GM12878 (cell line): ENCODE results near the gene CCNY. TPM values are rescaled to one million over a fixed set of nuclear protein-coding genes. Genes with fewer than 3 reads are reported as not detected.

Source experiments
- ATAC-seq: fragments of 200-7000 bp; cut with Tn5 transposase; 3 replicates; pipeline ENCODE4 v1.9.1; 2020; ENCODE audit warnings: mild to moderate bottlenecking, moderate library complexity
- BruUV-seq: library from RNA; stranded (reverse); fragments of 400-500 nt; replicated peaks from 2 replicates; lab custom pipeline; 2021; lab: Mats Ljungman, UMichigan
- CTCF ChIA-PET: fragments of 300-600 bp; sonication (Branson Sonifier 250); formaldehyde crosslinking; extraction: SDS; loops from one replicate; lab custom pipeline; 2021; ENCODE audit warnings: inconsistent platforms; lab: Yijun Ruan, JAX
- POLR2A ChIA-PET: fragments of 350-600 bp; formaldehyde crosslinking; extraction: SDS; loops from one replicate; lab custom pipeline; 2021; ENCODE audit warnings: inconsistent platforms; lab: Charles Lee
- RAD21 ChIA-PET: fragments of 300-600 bp; sonication (Branson Sonifier 250); formaldehyde crosslinking; loops from one replicate; lab custom pipeline; 2023; ENCODE audit warnings: antibody characterized with exemption; ENCODE audit not compliant: unreplicated experiment; lab: Charles Lee
- SMC1A ChIA-PET: fragments of 300-600 bp; sonication (Branson Sonifier 250); formaldehyde crosslinking; loops from one replicate; lab custom pipeline; 2023; ENCODE audit not compliant: unreplicated experiment, uncharacterized antibody; lab: Charles Lee
- DNase-seq: peaks from one replicate; pipeline ENCODE4 v3.0.0-alpha.2; 2011; ENCODE audit warnings: low read depth, low spot score
- FAIRE-seq: peaks from 3 replicates; lab custom pipeline; 2011; peaks lifted over from hg19 to GRCh38; lab: Jason Lieb, UNC
- H2AFZ ChIP-seq: 2 replicates; pipeline ENCODE4 v1.6.0; 2011; ENCODE audit warnings: low read depth, low read length, control low read depth; ENCODE audit not compliant: control insufficient read depth
- H3K27ac ChIP-seq: 2 replicates; pipeline ENCODE4 v1.5.1; 2011; ENCODE audit warnings: control low read depth; ENCODE audit not compliant: control insufficient read depth, insufficient read depth
- H3K27me3 ChIP-seq, 2 experiments: replicated peaks in 1 of 2; 2 replicates each; pipeline versions ENCODE4 v1.6.0 to v1.6.1; 2011; ENCODE audit warnings: low read length in 1 of 2; ENCODE audit not compliant: control insufficient read depth in 2 of 2, insufficient read depth in 2 of 2
- H3K36me3 ChIP-seq, 2 experiments: 2 replicates each; pipeline ENCODE4 v1.5.1; 2011; ENCODE audit warnings: low read length in 1 of 2; ENCODE audit not compliant: control insufficient read depth in 2 of 2, insufficient read depth in 2 of 2
- H3K4me1 ChIP-seq: 2 replicates; pipeline ENCODE4 v1.6.1; 2011; ENCODE audit warnings: mild to moderate bottlenecking, low read length, moderate library complexity, mixed read lengths; ENCODE audit not compliant: control insufficient read depth, insufficient read depth
- H3K4me2 ChIP-seq: 2 replicates; pipeline ENCODE4 v1.6.0; 2011; ENCODE audit warnings: control low read depth; ENCODE audit not compliant: control insufficient read depth, insufficient read depth
- H3K4me3 ChIP-seq: fragments of 200-600 bp; sonication (generic); 2 replicates; pipeline ENCODE4 v1.5.1; 2016
- H3K79me2 ChIP-seq: 2 replicates; pipeline ENCODE4 v1.6.0; 2011; ENCODE audit warnings: low read length; ENCODE audit not compliant: control insufficient read depth, insufficient read depth
- H3K9ac ChIP-seq: 2 replicates; pipeline ENCODE4 v1.8.0; 2011; ENCODE audit warnings: low read length, control low read depth, mixed read lengths; ENCODE audit not compliant: control insufficient read depth, insufficient read depth
- H3K9me3 ChIP-seq: replicated peaks from 3 replicates; pipeline ENCODE4 v1.5.1; 2011; ENCODE audit warnings: mild to moderate bottlenecking, low read length; ENCODE audit not compliant: control insufficient read depth, insufficient read depth
- H4K20me1 ChIP-seq: 2 replicates; pipeline ENCODE4 v1.6.0; 2011; ENCODE audit not compliant: control insufficient read depth, insufficient read depth
- ATF7 ChIP-seq: fragments of 450-650 bp; IDR thresholded peaks from 2 replicates; pipeline ENCODE4 v1.6.1; 2016; ENCODE audit warnings: low read depth, mild to moderate bottlenecking
- BMI1 ChIP-seq: fragments of 450-650 bp; IDR thresholded peaks from 2 replicates; pipeline ENCODE4 v1.6.1; 2016; ENCODE audit warnings: mild to moderate bottlenecking, moderate library complexity, borderline replicate concordance
- CHD2 ChIP-seq: IDR thresholded peaks from 2 replicates; pipeline ENCODE4 v1.6.1; 2011; ENCODE audit warnings: low read depth, low read length, improper control_type of control experiment, borderline replicate concordance
- DPF2 ChIP-seq: fragments of 450-650 bp; IDR thresholded peaks from 2 replicates; pipeline ENCODE4 v1.6.1; 2017; ENCODE audit warnings: mild to moderate bottlenecking
- EP300 ChIP-seq, 2 experiments: fragments of 150-350 bp in 1 of 2; IDR thresholded peaks; 2 replicates each; pipeline ENCODE4 v1.6.1; 2011 to 2012; ENCODE audit warnings: low read depth in 2 of 2, low read length in 2 of 2, borderline replicate concordance in 1 of 2, improper control_type of control experiment in 1 of 2, inconsistent platforms in 1 of 2; ENCODE audit not compliant: control insufficient read depth in 1 of 2
- HDGF ChIP-seq: fragments of 450-650 bp; IDR thresholded peaks from 2 replicates; pipeline ENCODE4 v1.6.1; 2016; ENCODE audit warnings: antibody characterized with exemption
- IKZF2 ChIP-seq, 2 experiments: fragments of 450-650 bp; IDR thresholded peaks; 2 replicates each; pipeline ENCODE4 v1.6.1; 2017; ENCODE audit warnings: mild to moderate bottlenecking in 2 of 2, moderate library complexity in 2 of 2
- PBX3 ChIP-seq: IDR thresholded peaks from 2 replicates; pipeline ENCODE4 v1.6.1; 2011; ENCODE audit warnings: mild to moderate bottlenecking, low read depth, low read length, moderate library complexity; ENCODE audit not compliant: insufficient replicate concordance
- POLR2AphosphoS5 ChIP-seq: IDR thresholded peaks from 2 replicates; pipeline ENCODE4 v1.6.1; 2011; ENCODE audit warnings: mild to moderate bottlenecking, low read length, inconsistent platforms
- RCOR1 ChIP-seq: conservative IDR thresholded peaks from 2 replicates; pipeline ENCODE4 v1.6.1; 2012; ENCODE audit warnings: low read depth, low read length, improper control_type of control experiment
- REST ChIP-seq: IDR thresholded peaks from 2 replicates; pipeline ENCODE4 v1.6.1; 2012; ENCODE audit warnings: mild to moderate bottlenecking, low read depth, low read length
- SMC3 ChIP-seq: IDR thresholded peaks from 2 replicates; pipeline ENCODE4 v1.6.1; 2011; ENCODE audit warnings: low read length, improper control_type of control experiment, borderline replicate concordance
- STAT1 ChIP-seq: fragments of 450-650 bp; conservative IDR thresholded peaks from 2 replicates; pipeline ENCODE4 v1.6.1; 2014; ENCODE audit warnings: antibody characterized with exemption, mild to moderate bottlenecking
- TCF12 ChIP-seq: IDR thresholded peaks from 2 replicates; pipeline ENCODE4 v1.6.1; 2011; ENCODE audit warnings: low read depth, mild to moderate bottlenecking, low read length
- WGBS: methylation state at CpG from one replicate; pipeline ENCODE4 v1.1.6; 2016; ENCODE audit warnings: low lambda C conversion rate; ENCODE audit not compliant: insufficient replicate concordance, insufficient coverage; ENCODE audit errors: missing lambda C conversion rate; 5-methylcytosine and 5-hydroxymethylcytosine counted together
- in situ Hi-C: fragments of 300-500 bp; cut with MboI; formaldehyde crosslinking; loops from 9 replicates; pipeline ENCODE4 v1.14.3; 2018; ENCODE audit warnings: mixed read lengths
- intact Hi-C: fragments of 100-400 bp; cut with micrococcal nuclease; formaldehyde crosslinking; loops from one replicate; pipeline ENCODE4 v1.14.2; 2022; ENCODE audit not compliant: unreplicated experiment
- polyA plus RNA-seq, 11 experiments: library from polyadenylated mRNA; depleted of rRNA in 4 of 11; unstranded in 6 of 11; stranded (reverse) in 5 of 11; fragments of >200 nt; fragmentation: Nextera tagmentation in 4 of 11; fragmentation: Illumina TruSeq in 1 of 11; extraction: Ambion mirVana in 4 of 11; extraction: Trizol in 1 of 11; gene quantifications; 1 replicate in 1 of 11; 2 replicates in 10 of 11; pipeline versions ENCODE4 v1.2.1 to v1.2.3, GENCODE V29; 2011 to 2016; ENCODE audit warnings: inconsistent platforms in 2 of 11, missing spikeins in 2 of 11, low read depth in 1 of 11
- total RNA-seq, 4 experiments: library from RNA; depleted of rRNA in 3 of 4; stranded (reverse); fragments of >200 nt in 3 of 4; fragmentation: Illumina TruSeq in 1 of 4; extraction: Trizol in 1 of 4; gene quantifications; 2 replicates each; pipeline versions ENCODE4 v1.2.1 to v1.2.3, GENCODE V29; 2013 to 2021

The CCNY gene
- total and polyA plus RNA-seq, 10 of the 15 experiments (the other 5 are each of a cell fraction or from before 2014, with no cell fraction given) = 3.6 to 50.0 (median 26.1) TPM

GRCh38 chr10:35585356-35585755, 249.0 kb downstream of the CCNY start:
- in situ Hi-C loops = no loop called here
- no peak overlapping the region for H3K4me2 ChIP-seq
- TF ChIP-seq IKZF2 (IDR thresholded peaks at IDR 0.05) (no peak), DPF2 (no peak), POLR2AphosphoS5 (no peak), STAT1 (no peak), ATF7 (no peak), HDGF (no peak), EP300 (IDR thresholded peaks at IDR 0.05; ENCODE audit: borderline replicate concordance in 1 of 2, control insufficient read depth in 1 of 2, low read depth in 2 of 2, low read length in 2 of 2) (no peak)
- no peak overlapping the region for H2AFZ ChIP-seq
- CTCF ChIA-PET = no interaction called here
- FAIRE-seq = no peak
- no TSS peak for BruUV-seq
- H3K9me3 ChIP-seq = no peaks in the 10 kb centered on the region
- H3K9ac ChIP-seq = no peak overlapping the region
- POLR2A ChIA-PET = no interaction called here
- H3K4me1 ChIP-seq = no peaks in the 10 kb centered on the region
- no peak overlapping the region for H3K4me3 ChIP-seq
- ATAC-seq = no peak
- H4K20me1 ChIP-seq = no peaks in the 10 kb centered on the region
- intact Hi-C loops = no loop called here
- WGBS = 66% methylated on average over 11 of the region's 11 CpGs
- no peaks in the 10 kb centered on the region for H3K36me3 ChIP-seq
- no peaks in the 10 kb centered on the region for H3K79me2 ChIP-seq
- H3K27ac ChIP-seq = no peak overlapping the region
- RAD21 ChIA-PET = no interaction called here
- SMC1A ChIA-PET = no interaction called here
- H3K27me3 ChIP-seq = no peaks in the 10 kb centered on the region; a peak in 1 of 4 replicates
- no peak for DNase-seq

- ATAC-seq (no peak), DNase-seq (no peak), FAIRE-seq (no peak)
- 15% methylated on average over 8 of the region's 8 CpGs for WGBS
- Histone ChIP-seq H2AFZ (no peak overlapping the region), H3K9ac (no peak overlapping the region), H3K4me3 (no peak overlapping the region), H3K36me3 (no peaks in the 10 kb centered on the region), H3K4me2 (no peak overlapping the region), H3K27me3 (no peaks in the 10 kb centered on the region; a peak in 1 of 4 replicates), H3K9me3 (no peaks in the 10 kb centered on the region), H3K4me1 (no peaks in the 10 kb centered on the region), H3K79me2 (no peaks in the 10 kb centered on the region), H4K20me1 (no peaks in the 10 kb centered on the region), H3K27ac (no peak overlapping the region)
- intact Hi-C loops (no loop called here), in situ Hi-C loops (no loop called here)
- ChIA-PET CTCF (no interaction called here), RAD21 (no interaction called here), POLR2A (no interaction called here), SMC1A (no interaction called here)
- BruUV-seq = no TSS peak
- TF ChIP-seq REST (no peak), TCF12 (no peak), CHD2 (no peak), SMC3 (no peak), RCOR1 (no peak), BMI1 (no peak), ATF7 (no peak), PBX3 (no peak)
These were observed 249.7 kb downstream of the CCNY start for GRCh38 chr10:35585903-35586535.
